ENCODE measurements around the gene ZFPM1. TPM values are rescaled to one million over a fixed set of nuclear protein-coding genes. Genes with fewer than 3 reads are reported as not detected.
A peak's percentile ranks its signal among the peaks of the same experiment; 100 is the strongest.

The ZFPM1 gene
- total RNA-seq, 1 donor from 2014 or later = 0.79 TPM

GRCh38 chr16:88535191-88535856 lies 82.2 kb downstream of the ZFPM1 start:
- Histone ChIP-seq H3K36me3 (ENCODE audit: control insufficient read depth, insufficient read depth, low read length) (no peaks in the 10 kb centered on the region), H3K4me3 (ENCODE audit: low read depth, low read length) (peak overlapping the region; percentile 62), H3K27me3 (ENCODE audit: control insufficient read depth, insufficient read depth, low read length) (peaks cover 7% of the 10 kb centered on the region)
- no peak for DNase-seq (ENCODE audit: low read depth)
- TF ChIP-seq, protein P1, sequence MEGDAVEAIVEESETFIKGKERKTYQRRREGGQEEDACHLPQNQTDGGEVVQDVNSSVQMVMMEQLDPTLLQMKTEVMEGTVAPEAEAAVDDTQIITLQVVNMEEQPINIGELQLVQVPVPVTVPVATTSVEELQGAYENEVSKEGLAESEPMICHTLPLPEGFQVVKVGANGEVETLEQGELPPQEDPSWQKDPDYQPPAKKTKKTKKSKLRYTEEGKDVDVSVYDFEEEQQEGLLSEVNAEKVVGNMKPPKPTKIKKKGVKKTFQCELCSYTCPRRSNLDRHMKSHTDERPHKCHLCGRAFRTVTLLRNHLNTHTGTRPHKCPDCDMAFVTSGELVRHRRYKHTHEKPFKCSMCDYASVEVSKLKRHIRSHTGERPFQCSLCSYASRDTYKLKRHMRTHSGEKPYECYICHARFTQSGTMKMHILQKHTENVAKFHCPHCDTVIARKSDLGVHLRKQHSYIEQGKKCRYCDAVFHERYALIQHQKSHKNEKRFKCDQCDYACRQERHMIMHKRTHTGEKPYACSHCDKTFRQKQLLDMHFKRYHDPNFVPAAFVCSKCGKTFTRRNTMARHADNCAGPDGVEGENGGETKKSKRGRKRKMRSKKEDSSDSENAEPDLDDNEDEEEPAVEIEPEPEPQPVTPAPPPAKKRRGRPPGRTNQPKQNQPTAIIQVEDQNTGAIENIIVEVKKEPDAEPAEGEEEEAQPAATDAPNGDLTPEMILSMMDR (IDR thresholded peaks at IDR 0.05; ENCODE audit: insufficient read depth, low read length, severe bottlenecking) = no peak
- FAIRE-seq = no peak

GRCh38 chr16:88535857-88536222 lies 82.8 kb downstream of the ZFPM1 start:
- DNase-seq (ENCODE audit: low read depth) (no peak), FAIRE-seq (no peak)
- Histone ChIP-seq H3K36me3 (ENCODE audit: control insufficient read depth, insufficient read depth, low read length) (no peaks in the 10 kb centered on the region), H3K27me3 (ENCODE audit: control insufficient read depth, insufficient read depth, low read length) (peaks cover 7% of the 10 kb centered on the region), H3K4me3 (ENCODE audit: low read depth, low read length) (no peak overlapping the region)
- TF ChIP-seq, protein P1 (IDR thresholded peaks at IDR 0.05; ENCODE audit: insufficient read depth, low read length, severe bottlenecking) = no peak

- H3K27me3 ChIP-seq (ENCODE audit: control insufficient read depth, insufficient read depth, low read length) = peaks cover 7% of the 10 kb centered on the region
- DNase-seq (ENCODE audit: low read depth) (no peak), FAIRE-seq (no peak)
- H3K4me3 ChIP-seq (ENCODE audit: low read depth, low read length) = no peak overlapping the region
- no peaks in the 10 kb centered on the region for H3K36me3 ChIP-seq (ENCODE audit: control insufficient read depth, insufficient read depth, low read length)
- TF ChIP-seq, protein P1 (IDR thresholded peaks at IDR 0.05; ENCODE audit: insufficient read depth, low read length, severe bottlenecking) = no peak
These were observed 83.4 kb downstream of the ZFPM1 start for GRCh38 chr16:88536510-88536909.

- peaks cover 7% of the 10 kb centered on the region for H3K27me3 ChIP-seq (ENCODE audit: control insufficient read depth, insufficient read depth, low read length)
- FAIRE-seq = no peak
These were observed 84.1 kb downstream of the ZFPM1 start for GRCh38 chr16:88536971-88537751.

GRCh38 chr16:88537859-88538258 lies 84.8 kb downstream of the ZFPM1 start:
- TF ChIP-seq, protein P1 (IDR thresholded peaks at IDR 0.05; ENCODE audit: insufficient read depth, low read length, severe bottlenecking) = no peak
- FAIRE-seq (no peak), DNase-seq (ENCODE audit: low read depth) (no peak)
- no peak overlapping the region for H3K4me3 ChIP-seq (ENCODE audit: low read depth, low read length)
- peaks cover 7% of the 10 kb centered on the region for H3K27me3 ChIP-seq (ENCODE audit: control insufficient read depth, insufficient read depth, low read length)
- H3K36me3 ChIP-seq (ENCODE audit: control insufficient read depth, insufficient read depth, low read length) = no peaks in the 10 kb centered on the region

More at GRCh38 chr16:88536971-88537751, 84.1 kb downstream of the ZFPM1 start:
- TF ChIP-seq, protein P1 (IDR thresholded peaks at IDR 0.05; ENCODE audit: insufficient read depth, low read length, severe bottlenecking) = peak; percentile 45
- no peaks in the 10 kb centered on the region for H3K36me3 ChIP-seq (ENCODE audit: control insufficient read depth, insufficient read depth, low read length)
- peak; percentile 19 for DNase-seq (ENCODE audit: low read depth)
- no peak overlapping the region for H3K4me3 ChIP-seq (ENCODE audit: low read depth, low read length)

Data from bronchial epithelial cell (primary cell).